Measurements from ENCODE around the gene UBE2J1.

GRCh38 chr6:89353118-89353556 is 615 bp upstream of the UBE2J1 start:
- TF ChIP-seq TAF1 (conservative IDR thresholded peaks at IDR 0.05) (no peak), GABPA (IDR thresholded peaks at IDR 0.05 in 1 of 2, conservative IDR thresholded peaks at IDR 0.05 in 1 of 2) (no peak), EGR1 (IDR thresholded peaks at IDR 0.05; ENCODE audit: low read depth in 2 of 2) (no peak), CTCF (IDR thresholded peaks at IDR 0.05; ENCODE audit: low read depth, low read length, missing input control) (no peak), RAD21 (IDR thresholded peaks at IDR 0.05) (no peak), YY1 (IDR thresholded peaks at IDR 0.05) (no peak), REST (IDR thresholded peaks at IDR 0.05) (no peak), ATF3 (IDR thresholded peaks at IDR 0.05) (no peak), JUND (IDR thresholded peaks at IDR 0.05) (no peak), SP1 (IDR thresholded peaks at IDR 0.05) (no peak)
- TF ChIP-seq, protein P1, sequence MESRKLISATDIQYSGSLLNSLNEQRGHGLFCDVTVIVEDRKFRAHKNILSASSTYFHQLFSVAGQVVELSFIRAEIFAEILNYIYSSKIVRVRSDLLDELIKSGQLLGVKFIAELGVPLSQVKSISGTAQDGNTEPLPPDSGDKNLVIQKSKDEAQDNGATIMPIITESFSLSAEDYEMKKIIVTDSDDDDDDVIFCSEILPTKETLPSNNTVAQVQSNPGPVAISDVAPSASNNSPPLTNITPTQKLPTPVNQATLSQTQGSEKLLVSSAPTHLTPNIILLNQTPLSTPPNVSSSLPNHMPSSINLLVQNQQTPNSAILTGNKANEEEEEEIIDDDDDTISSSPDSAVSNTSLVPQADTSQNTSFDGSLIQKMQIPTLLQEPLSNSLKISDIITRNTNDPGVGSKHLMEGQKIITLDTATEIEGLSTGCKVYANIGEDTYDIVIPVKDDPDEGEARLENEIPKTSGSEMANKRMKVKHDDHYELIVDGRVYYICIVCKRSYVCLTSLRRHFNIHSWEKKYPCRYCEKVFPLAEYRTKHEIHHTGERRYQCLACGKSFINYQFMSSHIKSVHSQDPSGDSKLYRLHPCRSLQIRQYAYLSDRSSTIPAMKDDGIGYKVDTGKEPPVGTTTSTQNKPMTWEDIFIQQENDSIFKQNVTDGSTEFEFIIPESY (IDR thresholded peaks at IDR 0.05), result no peak

Data from liver (tissue), 3 donors.